ENCODE results near the gene ZDHHC8. TPM values are rescaled to one million over a fixed set of nuclear protein-coding genes. Genes with fewer than 3 reads are reported as not detected.
A peak's percentile ranks its signal among the peaks of the same experiment; 100 is the strongest.
"Not testable (repeated sequence)": the region's sequence is repeated elsewhere in the genome, so short reads cannot be mapped to it uniquely, and the experiment has no call there.

The ZDHHC8 gene
- total RNA-seq, 6 experiments from 2014 or later: 11.4 to 39.0 (median 28.7) TPM

DNA sequence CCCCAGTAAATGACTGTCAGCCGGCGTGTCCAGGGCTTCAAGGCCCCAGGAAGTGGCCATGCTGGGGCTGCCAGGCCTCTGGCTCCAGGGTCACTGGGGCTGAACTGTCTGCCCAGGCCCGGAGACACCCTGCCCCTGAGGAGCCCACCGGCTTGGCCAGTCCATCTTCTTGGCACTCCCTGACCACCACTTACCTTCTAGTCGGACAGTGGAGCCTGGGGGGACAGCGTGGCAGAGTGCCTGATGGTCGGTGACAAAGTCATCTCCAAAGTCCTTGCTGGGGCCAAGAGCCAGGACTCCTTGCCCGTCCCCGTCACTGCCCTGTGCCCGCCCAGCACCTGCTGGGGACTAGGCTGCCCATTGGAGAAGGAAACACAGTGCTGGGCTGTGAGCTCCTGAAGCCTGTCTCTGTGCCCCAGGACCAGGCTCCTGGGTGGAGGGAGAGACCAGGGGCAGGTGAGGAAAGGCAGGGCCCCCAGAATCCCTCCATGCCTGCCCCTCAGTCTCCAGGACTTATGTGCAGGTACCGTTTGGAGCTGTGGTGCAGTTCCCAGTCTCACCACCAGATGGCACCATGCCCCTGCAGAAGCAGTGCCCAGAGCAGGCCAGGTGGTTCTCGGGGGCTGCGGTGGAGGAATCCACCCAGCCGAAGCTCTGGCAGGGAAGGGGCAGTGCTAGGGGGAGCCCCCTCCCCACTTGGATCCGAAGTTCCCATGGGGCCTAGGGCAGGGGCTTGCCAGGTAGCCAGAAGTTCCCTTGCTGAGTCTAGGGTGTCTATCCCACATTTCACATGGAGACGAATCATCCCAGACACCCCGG is 25.2 kb downstream of the ZDHHC8 start:
- ATAC-seq (peak; percentile 82 to 97 (median 92)), DNase-seq (peak; percentile 81 to 88 (median 86))
- Histone ChIP-seq H3K27me3 (no peaks in the 10 kb centered on the region), H3K4me3 (no peak overlapping the region), H3K9me3 (no peaks in the 10 kb centered on the region), H3K4me1 (no peaks in the 10 kb centered on the region), H3K27ac (no peak overlapping the region), H3K36me3 (no peaks in the 10 kb centered on the region)
- no peak for TF ChIP-seq POLR2A (IDR thresholded peaks at IDR 0.05)
- TF ChIP-seq, protein P1, sequence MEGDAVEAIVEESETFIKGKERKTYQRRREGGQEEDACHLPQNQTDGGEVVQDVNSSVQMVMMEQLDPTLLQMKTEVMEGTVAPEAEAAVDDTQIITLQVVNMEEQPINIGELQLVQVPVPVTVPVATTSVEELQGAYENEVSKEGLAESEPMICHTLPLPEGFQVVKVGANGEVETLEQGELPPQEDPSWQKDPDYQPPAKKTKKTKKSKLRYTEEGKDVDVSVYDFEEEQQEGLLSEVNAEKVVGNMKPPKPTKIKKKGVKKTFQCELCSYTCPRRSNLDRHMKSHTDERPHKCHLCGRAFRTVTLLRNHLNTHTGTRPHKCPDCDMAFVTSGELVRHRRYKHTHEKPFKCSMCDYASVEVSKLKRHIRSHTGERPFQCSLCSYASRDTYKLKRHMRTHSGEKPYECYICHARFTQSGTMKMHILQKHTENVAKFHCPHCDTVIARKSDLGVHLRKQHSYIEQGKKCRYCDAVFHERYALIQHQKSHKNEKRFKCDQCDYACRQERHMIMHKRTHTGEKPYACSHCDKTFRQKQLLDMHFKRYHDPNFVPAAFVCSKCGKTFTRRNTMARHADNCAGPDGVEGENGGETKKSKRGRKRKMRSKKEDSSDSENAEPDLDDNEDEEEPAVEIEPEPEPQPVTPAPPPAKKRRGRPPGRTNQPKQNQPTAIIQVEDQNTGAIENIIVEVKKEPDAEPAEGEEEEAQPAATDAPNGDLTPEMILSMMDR (IDR thresholded peaks at IDR 0.05): peak; percentile 97 to 100 (median 98)
- intact Hi-C loops (cut with DNase I): loop anchor here (5.0 kb wide), 1 partner anchor 125 kb away; no protein-coding TSS in a partner anchor
- 49% methylated on average over 5 of the region's 17 CpGs for WGBS (ENCODE audit: insufficient coverage, low coverage, low lambda C conversion rate, missing lambda C conversion rate)

DNA sequence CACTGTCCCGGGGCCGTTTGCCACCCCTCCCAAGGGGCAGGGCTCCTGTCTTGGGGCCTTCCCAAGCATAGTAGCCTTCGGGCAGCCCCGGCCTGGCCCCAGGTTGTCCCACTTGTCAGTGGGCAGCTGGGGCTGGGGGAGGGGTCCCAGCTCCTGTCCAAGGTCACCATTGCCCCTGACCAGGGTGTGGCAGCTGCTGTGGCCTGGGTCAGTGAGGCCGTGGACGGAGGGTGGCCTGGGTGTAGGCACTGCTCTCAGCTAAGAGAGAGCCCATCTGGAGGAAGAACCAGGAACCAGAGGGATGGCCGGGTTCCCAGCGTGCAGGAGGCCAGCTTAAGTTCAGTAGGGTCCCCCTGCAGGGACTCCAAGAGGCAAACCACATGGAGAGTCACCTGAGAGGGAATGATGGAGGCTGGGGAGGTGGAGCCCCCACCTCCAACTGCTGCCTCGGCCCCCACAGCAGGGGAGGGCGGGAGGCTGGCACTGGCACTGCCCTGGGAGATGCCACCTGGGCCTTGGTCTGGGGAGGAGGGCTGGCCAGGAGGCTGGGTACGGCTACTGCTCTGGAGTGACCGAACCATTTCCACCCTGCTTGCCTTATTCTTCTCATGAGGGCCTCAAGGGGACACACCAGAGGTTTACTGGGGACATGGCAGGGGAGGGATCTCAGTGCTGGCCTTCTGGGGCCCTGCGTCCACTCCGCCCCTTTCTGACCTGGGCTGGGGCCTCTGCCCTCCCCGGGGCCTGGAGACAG is 26.0 kb downstream of the ZDHHC8 start:
- DNase-seq: no peak
- H3K9me3 ChIP-seq: no peaks in the 10 kb centered on the region
- no peak overlapping the region for H3K27ac ChIP-seq
- WGBS (ENCODE audit: insufficient coverage, low coverage, low lambda C conversion rate, missing lambda C conversion rate): 0% methylated on average over 2 of the region's 15 CpGs
- no peak for ATAC-seq
- TF ChIP-seq, protein P1 (IDR thresholded peaks at IDR 0.05): no peak
- TF ChIP-seq POLR2A (IDR thresholded peaks at IDR 0.05): no peak
- no peaks in the 10 kb centered on the region for H3K4me1 ChIP-seq
- no peaks in the 10 kb centered on the region for H3K27me3 ChIP-seq
- no peak overlapping the region for H3K4me3 ChIP-seq
- intact Hi-C loops (cut with DNase I): loop anchor here (5.0 kb wide), 1 partner anchor 125 kb away; no protein-coding TSS in a partner anchor
- H3K36me3 ChIP-seq: no peaks in the 10 kb centered on the region

DNA sequence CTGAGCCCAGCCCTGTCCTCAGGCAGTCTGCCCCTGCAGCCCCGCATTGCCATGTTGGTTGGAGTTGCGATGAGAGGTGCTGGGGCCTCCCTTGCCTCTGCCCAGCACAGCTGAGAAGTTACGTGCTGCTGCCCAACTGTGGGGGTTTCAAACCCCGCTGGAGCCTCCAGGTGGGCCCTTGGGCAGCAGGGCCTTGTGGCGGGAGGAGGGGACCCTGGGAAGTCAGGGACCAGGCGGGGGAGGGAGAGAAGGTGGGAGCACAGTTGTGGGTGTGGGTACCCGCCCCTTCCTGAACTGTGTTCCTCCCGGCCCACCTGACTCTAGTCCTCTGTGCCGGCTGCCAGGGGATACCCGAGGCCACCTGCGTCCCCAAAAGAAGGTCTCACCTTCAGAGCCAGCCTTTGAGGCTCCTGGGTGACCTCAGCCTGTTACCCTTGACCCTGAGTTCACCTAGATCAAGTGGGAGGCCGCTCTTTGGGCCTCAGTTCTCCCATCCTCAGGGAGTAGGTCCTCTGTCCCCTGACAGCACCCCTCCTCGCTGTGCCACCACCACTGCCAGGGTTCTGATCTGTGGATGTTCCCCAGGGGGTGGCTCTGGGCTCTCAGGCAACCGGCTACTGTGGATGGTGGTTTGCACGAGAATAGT is 26.9 kb downstream of the ZDHHC8 start:
- H3K4me1 ChIP-seq: no peaks in the 10 kb centered on the region
- no peaks in the 10 kb centered on the region for H3K9me3 ChIP-seq
- H3K36me3 ChIP-seq: no peaks in the 10 kb centered on the region
- intact Hi-C loops (cut with DNase I): loop anchor here (5.0 kb wide), 1 partner anchor 124 kb away; no protein-coding TSS in a partner anchor
- no peak overlapping the region for H3K4me3 ChIP-seq
- no peak for DNase-seq
- TF ChIP-seq, protein P1 (IDR thresholded peaks at IDR 0.05): no peak
- TF ChIP-seq POLR2A (IDR thresholded peaks at IDR 0.05): no peak
- no CpG with 5 or more reads among the region's 15 CpGs for WGBS (ENCODE audit: insufficient coverage, low coverage, low lambda C conversion rate, missing lambda C conversion rate)
- no peak overlapping the region for H3K27ac ChIP-seq
- ATAC-seq: no peak
- H3K27me3 ChIP-seq: no peaks in the 10 kb centered on the region

DNA sequence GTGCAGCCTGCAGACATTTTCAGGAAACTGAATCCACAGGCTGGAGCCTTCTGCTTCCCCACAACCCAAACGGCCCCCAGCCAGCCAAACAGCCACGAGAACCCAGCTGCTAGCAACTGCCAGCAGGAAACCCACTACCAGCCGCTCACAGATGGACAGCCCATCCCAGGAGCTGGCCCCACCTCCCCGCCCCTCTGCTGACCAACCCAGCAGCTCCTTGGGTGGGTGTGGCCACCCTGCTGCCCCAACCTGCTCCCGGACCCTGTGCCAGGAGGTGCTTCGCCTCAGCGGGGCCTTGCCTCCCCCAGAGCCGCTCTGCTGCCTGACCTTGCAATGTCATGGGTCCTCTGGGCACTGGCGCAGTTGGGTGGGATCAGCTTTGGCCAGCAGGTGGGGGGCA is 27.5 kb downstream of the ZDHHC8 start:
- DNase-seq (no peak), ATAC-seq (no peak)
- Histone ChIP-seq H3K36me3 (no peaks in the 10 kb centered on the region), H3K4me3 (no peak overlapping the region), H3K9me3 (no peaks in the 10 kb centered on the region), H3K27ac (no peak overlapping the region), H3K27me3 (no peaks in the 10 kb centered on the region), H3K4me1 (no peaks in the 10 kb centered on the region)
- WGBS (ENCODE audit: insufficient coverage, low coverage, low lambda C conversion rate, missing lambda C conversion rate): 81% methylated on average over 4 of the region's 9 CpGs
- no peak for TF ChIP-seq POLR2A (IDR thresholded peaks at IDR 0.05)
- TF ChIP-seq, protein P1 (IDR thresholded peaks at IDR 0.05): no peak
- intact Hi-C loops (cut with DNase I): loop anchor here (5.0 kb wide), 1 partner anchor 123 kb away; no protein-coding TSS in a partner anchor

DNA sequence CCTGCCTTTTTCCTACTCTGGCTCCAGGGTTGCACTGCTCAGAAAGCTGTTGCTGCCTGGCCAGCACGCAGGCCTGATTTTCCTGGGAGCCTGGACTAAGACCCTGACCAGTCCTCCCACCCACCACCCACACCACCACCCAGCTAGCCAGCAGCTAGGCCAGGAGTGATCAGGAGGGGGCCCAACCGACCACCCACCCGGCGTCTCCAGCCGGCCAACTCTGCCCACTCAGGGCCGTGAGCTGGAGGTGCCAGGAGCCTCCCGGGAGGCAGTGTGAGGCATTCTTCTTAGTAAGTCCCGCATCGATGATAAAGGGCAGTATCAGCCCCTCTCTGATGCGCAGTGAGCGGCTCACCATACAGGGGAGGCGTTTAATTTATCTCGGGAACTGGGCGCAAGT is 27.9 kb downstream of the ZDHHC8 start:
- not testable (repeated sequence) for ATAC-seq, H3K36me3 ChIP-seq, H3K4me3 ChIP-seq, DNase-seq, H3K27ac ChIP-seq, H3K9me3 ChIP-seq, H3K27me3 ChIP-seq, H3K4me1 ChIP-seq
- no CpG with 5 or more reads among the region's 14 CpGs for WGBS (ENCODE audit: insufficient coverage, low coverage, low lambda C conversion rate, missing lambda C conversion rate)
- intact Hi-C loops (cut with DNase I): loop anchor here (5.0 kb wide), 1 partner anchor 123 kb away; no protein-coding TSS in a partner anchor

Data from right lobe of liver (tissue), 6 donors.